Ascending aorta (tissue), 2 donors: ENCODE results near the gene FAM53A. TPM values are rescaled to one million over a fixed set of nuclear protein-coding genes. Genes with fewer than 3 reads are reported as not detected.

Experiments used
- DNase-seq, 2 donors: peaks; one replicate each; pipeline ENCODE4 v3.0.0-alpha.2; 2019; ENCODE audit warnings: low spot score in 2 of 2
- H3K27ac ChIP-seq, 2 donors: fragments of 200-600 bp; sonication (generic); one replicate each; pipeline ENCODE4 v1.5.1; 2016 to 2017; ENCODE audit warnings: mild to moderate bottlenecking in 1 of 2
- H3K27me3 ChIP-seq: fragments of 200-600 bp; sonication (generic); one replicate; pipeline ENCODE4 v1.5.1; 2017
- H3K36me3 ChIP-seq, 2 donors: fragments of 200-600 bp; sonication (generic); one replicate each; pipeline ENCODE4 v1.5.1; 2016
- H3K4me1 ChIP-seq, 2 donors: fragments of 200-600 bp; sonication (generic); one replicate each; pipeline ENCODE4 v1.5.1; 2016 to 2017; ENCODE audit warnings: mild to moderate bottlenecking in 1 of 2
- H3K4me3 ChIP-seq, 2 donors: fragments of 200-600 bp; sonication (generic); one replicate each; pipeline ENCODE4 v1.5.1; 2016 to 2017; ENCODE audit warnings: mild to moderate bottlenecking in 1 of 2
- H3K9me3 ChIP-seq, 2 donors: fragments of 200-600 bp; sonication (generic); one replicate each; pipeline ENCODE4 v1.5.1; 2016
- CTCF ChIP-seq, 3 experiments: fragments of 200-600 bp in 2 of 3; fragments of 450-650 bp in 1 of 3; sonication (generic) in 2 of 3; IDR thresholded peaks; one replicate each; pipeline ENCODE4 v1.5.1; 2016 to 2019; ENCODE audit warnings: antibody characterized with exemption in 3 of 3, mild to moderate bottlenecking in 1 of 3, moderate library complexity in 1 of 3
- intact Hi-C: fragments of 100-400 bp; cut with DNase I; formaldehyde crosslinking; loops from one replicate; pipeline ENCODE4 v1.15.1; 2023
- total RNA-seq: library from RNA; depleted of rRNA; stranded (reverse); fragments of >200 nt; gene quantifications from one replicate; pipeline ENCODE4 v1.1.0, GENCODE V29; 2016

Gene FAM53A
- total RNA-seq, 1 donor from 2014 or later = not detected

- DNase-seq = no peak
- Histone ChIP-seq H3K4me1 (no peaks in the 10 kb centered on the region), H3K27ac (no peak overlapping the region), H3K27me3 (no peaks in the 10 kb centered on the region), H3K36me3 (no peaks in the 10 kb centered on the region), H3K9me3 (no peaks in the 10 kb centered on the region), H3K4me3 (no peak overlapping the region)
- TF ChIP-seq CTCF (IDR thresholded peaks at IDR 0.05) = no peak
- intact Hi-C loops = no loop called here
These were observed 5.9 kb downstream of the FAM53A start for GRCh38 chr4:1678244-1678643.

GRCh38 chr4:1676605-1677525 lies 7.2 kb downstream of the FAM53A start:
- no peak for TF ChIP-seq CTCF (IDR thresholded peaks at IDR 0.05)
- Histone ChIP-seq H3K27ac (no peak overlapping the region), H3K4me1 (no peaks in the 10 kb centered on the region), H3K4me3 (no peak overlapping the region), H3K27me3 (no peaks in the 10 kb centered on the region), H3K9me3 (no peaks in the 10 kb centered on the region), H3K36me3 (no peaks in the 10 kb centered on the region)
- no peak for DNase-seq
- intact Hi-C loops = no loop called here

GRCh38 chr4:1675802-1676137 lies 8.3 kb downstream of the FAM53A start:
- no peaks in the 10 kb centered on the region for H3K4me1 ChIP-seq
- intact Hi-C loops = no loop called here
- no peak for DNase-seq
- no peaks in the 10 kb centered on the region for H3K36me3 ChIP-seq
- H3K4me3 ChIP-seq = no peak overlapping the region
- TF ChIP-seq CTCF (IDR thresholded peaks at IDR 0.05) = no peak
- H3K27me3 ChIP-seq = no peaks in the 10 kb centered on the region
- no peak overlapping the region for H3K27ac ChIP-seq
- H3K9me3 ChIP-seq = no peaks in the 10 kb centered on the region

- TF ChIP-seq CTCF (IDR thresholded peaks at IDR 0.05) = no peak
- Histone ChIP-seq H3K27ac (no peak overlapping the region), H3K36me3 (no peaks in the 10 kb centered on the region), H3K27me3 (no peaks in the 10 kb centered on the region), H3K4me3 (no peak overlapping the region), H3K9me3 (no peaks in the 10 kb centered on the region), H3K4me1 (no peaks in the 10 kb centered on the region)
- no peak for DNase-seq
- intact Hi-C loops = no loop called here
These were observed 8.8 kb downstream of the FAM53A start for GRCh38 chr4:1675136-1675801.

GRCh38 chr4:1674682-1675081 lies 9.4 kb downstream of the FAM53A start:
- Histone ChIP-seq H3K36me3 (no peaks in the 10 kb centered on the region), H3K27ac (no peak overlapping the region), H3K4me1 (no peaks in the 10 kb centered on the region), H3K4me3 (no peak overlapping the region), H3K27me3 (no peaks in the 10 kb centered on the region), H3K9me3 (no peaks in the 10 kb centered on the region)
- no peak for DNase-seq
- no peak for TF ChIP-seq CTCF (IDR thresholded peaks at IDR 0.05)
- intact Hi-C loops = no loop called here
